GM12878 (cell line): ENCODE data around the gene ASIC4. TPM values are rescaled to one million over a fixed set of nuclear protein-coding genes. Genes with fewer than 3 reads are reported as not detected.

Source experiments
- ATAC-seq: fragments of 200-7000 bp; cut with Tn5 transposase; 3 replicates; pipeline ENCODE4 v1.9.1; 2020; ENCODE audit warnings: mild to moderate bottlenecking, moderate library complexity
- BruUV-seq: library from RNA; stranded (reverse); fragments of 400-500 nt; replicated peaks from 2 replicates; lab custom pipeline; 2021; lab: Mats Ljungman, UMichigan
- CTCF ChIA-PET: fragments of 300-600 bp; sonication (Branson Sonifier 250); formaldehyde crosslinking; extraction: SDS; loops from one replicate; lab custom pipeline; 2021; ENCODE audit warnings: inconsistent platforms; lab: Yijun Ruan, JAX
- POLR2A ChIA-PET: fragments of 350-600 bp; formaldehyde crosslinking; extraction: SDS; loops from one replicate; lab custom pipeline; 2021; ENCODE audit warnings: inconsistent platforms; lab: Charles Lee
- RAD21 ChIA-PET: fragments of 300-600 bp; sonication (Branson Sonifier 250); formaldehyde crosslinking; loops from one replicate; lab custom pipeline; 2023; ENCODE audit warnings: antibody characterized with exemption; ENCODE audit not compliant: unreplicated experiment; lab: Charles Lee
- SMC1A ChIA-PET: fragments of 300-600 bp; sonication (Branson Sonifier 250); formaldehyde crosslinking; loops from one replicate; lab custom pipeline; 2023; ENCODE audit not compliant: unreplicated experiment, uncharacterized antibody; lab: Charles Lee
- DNase-seq: peaks from one replicate; pipeline ENCODE4 v3.0.0-alpha.2; 2011; ENCODE audit warnings: low read depth, low spot score
- FAIRE-seq: peaks from 3 replicates; lab custom pipeline; 2011; peaks lifted over from hg19 to GRCh38; lab: Jason Lieb, UNC
- H2AFZ ChIP-seq: 2 replicates; pipeline ENCODE4 v1.6.0; 2011; ENCODE audit warnings: low read depth, low read length, control low read depth; ENCODE audit not compliant: control insufficient read depth
- H3K27ac ChIP-seq: 2 replicates; pipeline ENCODE4 v1.5.1; 2011; ENCODE audit warnings: control low read depth; ENCODE audit not compliant: control insufficient read depth, insufficient read depth
- H3K27me3 ChIP-seq, 2 experiments: replicated peaks in 1 of 2; 2 replicates each; pipeline versions ENCODE4 v1.6.0 to v1.6.1; 2011; ENCODE audit warnings: low read length in 1 of 2; ENCODE audit not compliant: control insufficient read depth in 2 of 2, insufficient read depth in 2 of 2
- H3K36me3 ChIP-seq, 2 experiments: 2 replicates each; pipeline ENCODE4 v1.5.1; 2011; ENCODE audit warnings: low read length in 1 of 2; ENCODE audit not compliant: control insufficient read depth in 2 of 2, insufficient read depth in 2 of 2
- H3K4me1 ChIP-seq: 2 replicates; pipeline ENCODE4 v1.6.1; 2011; ENCODE audit warnings: mild to moderate bottlenecking, low read length, moderate library complexity, mixed read lengths; ENCODE audit not compliant: control insufficient read depth, insufficient read depth
- H3K4me2 ChIP-seq: 2 replicates; pipeline ENCODE4 v1.6.0; 2011; ENCODE audit warnings: control low read depth; ENCODE audit not compliant: control insufficient read depth, insufficient read depth
- H3K4me3 ChIP-seq: fragments of 200-600 bp; sonication (generic); 2 replicates; pipeline ENCODE4 v1.5.1; 2016
- H3K79me2 ChIP-seq: 2 replicates; pipeline ENCODE4 v1.6.0; 2011; ENCODE audit warnings: low read length; ENCODE audit not compliant: control insufficient read depth, insufficient read depth
- H3K9ac ChIP-seq: 2 replicates; pipeline ENCODE4 v1.8.0; 2011; ENCODE audit warnings: low read length, control low read depth, mixed read lengths; ENCODE audit not compliant: control insufficient read depth, insufficient read depth
- H3K9me3 ChIP-seq: replicated peaks from 3 replicates; pipeline ENCODE4 v1.5.1; 2011; ENCODE audit warnings: mild to moderate bottlenecking, low read length; ENCODE audit not compliant: control insufficient read depth, insufficient read depth
- H4K20me1 ChIP-seq: 2 replicates; pipeline ENCODE4 v1.6.0; 2011; ENCODE audit not compliant: control insufficient read depth, insufficient read depth
- CREB1 ChIP-seq: IDR thresholded peaks from 2 replicates; pipeline ENCODE4 v1.6.1; 2012; ENCODE audit warnings: low read depth, mild to moderate bottlenecking, inconsistent platforms
- FOXM1 ChIP-seq: IDR thresholded peaks from 2 replicates; pipeline ENCODE4 v1.6.1; 2012; ENCODE audit warnings: low read depth, mild to moderate bottlenecking, inconsistent platforms, low read length, moderate library complexity
- HCFC1 ChIP-seq: fragments of 150-350 bp; IDR thresholded peaks from 2 replicates; pipeline ENCODE4 v1.6.1; 2014; ENCODE audit warnings: low read length
- IKZF1 ChIP-seq: fragments of 450-650 bp; conservative IDR thresholded peaks from 2 replicates; pipeline ENCODE4 v1.6.1; 2017; ENCODE audit warnings: antibody characterized with exemption, mild to moderate bottlenecking
- NBN ChIP-seq: fragments of 450-650 bp; IDR thresholded peaks from 2 replicates; pipeline ENCODE4 v1.6.1; 2016
- NFYA ChIP-seq: IDR thresholded peaks from 2 replicates; pipeline ENCODE4 v1.6.1; 2011; ENCODE audit warnings: low read depth, mild to moderate bottlenecking, low read length, improper control_type of control experiment, borderline replicate concordance
- NR2F1 ChIP-seq: fragments of 450-650 bp; conservative IDR thresholded peaks from 2 replicates; pipeline ENCODE4 v1.6.1; 2017; ENCODE audit warnings: mild to moderate bottlenecking
- RUNX3 ChIP-seq: IDR thresholded peaks from 2 replicates; pipeline ENCODE4 v1.6.1; 2012; ENCODE audit warnings: low read length, inconsistent platforms
- SIX5 ChIP-seq: IDR thresholded peaks from 2 replicates; pipeline ENCODE4 v1.6.1; 2011; ENCODE audit warnings: mild to moderate bottlenecking, low read depth, low read length, moderate library complexity; ENCODE audit not compliant: severe bottlenecking
- SREBF1 ChIP-seq: IDR thresholded peaks from 2 replicates; pipeline ENCODE4 v1.6.1; 2012; ENCODE audit warnings: mild to moderate bottlenecking, low read length
- STAT1 ChIP-seq: fragments of 450-650 bp; conservative IDR thresholded peaks from 2 replicates; pipeline ENCODE4 v1.6.1; 2014; ENCODE audit warnings: antibody characterized with exemption, mild to moderate bottlenecking
- SUPT20H ChIP-seq: IDR thresholded peaks from 2 replicates; pipeline ENCODE4 v1.6.1; 2011; ENCODE audit warnings: low read depth, mild to moderate bottlenecking, low read length, moderate library complexity, borderline replicate concordance; ENCODE audit not compliant: control insufficient read depth
- TARDBP ChIP-seq: IDR thresholded peaks from 2 replicates; pipeline ENCODE4 v1.6.1; 2016; ENCODE audit warnings: borderline replicate concordance
- TCF3 ChIP-seq: IDR thresholded peaks from 2 replicates; pipeline ENCODE4 v1.6.1; 2012; ENCODE audit warnings: low read depth, mild to moderate bottlenecking, low read length, borderline replicate concordance; ENCODE audit not compliant: insufficient read depth
- ZNF24 ChIP-seq: fragments of 450-650 bp; IDR thresholded peaks from 2 replicates; pipeline ENCODE4 v1.6.1; 2017; ENCODE audit warnings: antibody characterized with exemption, mild to moderate bottlenecking
- WGBS: methylation state at CpG from one replicate; pipeline ENCODE4 v1.1.6; 2016; ENCODE audit warnings: low lambda C conversion rate; ENCODE audit not compliant: insufficient replicate concordance, insufficient coverage; ENCODE audit errors: missing lambda C conversion rate; 5-methylcytosine and 5-hydroxymethylcytosine counted together
- in situ Hi-C: fragments of 300-500 bp; cut with MboI; formaldehyde crosslinking; loops from 9 replicates; pipeline ENCODE4 v1.14.3; 2018; ENCODE audit warnings: mixed read lengths
- intact Hi-C: fragments of 100-400 bp; cut with micrococcal nuclease; formaldehyde crosslinking; loops from one replicate; pipeline ENCODE4 v1.14.2; 2022; ENCODE audit not compliant: unreplicated experiment
- polyA plus RNA-seq, 11 experiments: library from polyadenylated mRNA; depleted of rRNA in 4 of 11; unstranded in 6 of 11; stranded (reverse) in 5 of 11; fragments of >200 nt; fragmentation: Nextera tagmentation in 4 of 11; fragmentation: Illumina TruSeq in 1 of 11; extraction: Ambion mirVana in 4 of 11; extraction: Trizol in 1 of 11; gene quantifications; 1 replicate in 1 of 11; 2 replicates in 10 of 11; pipeline versions ENCODE4 v1.2.1 to v1.2.3, GENCODE V29; 2011 to 2016; ENCODE audit warnings: inconsistent platforms in 2 of 11, missing spikeins in 2 of 11, low read depth in 1 of 11
- total RNA-seq, 4 experiments: library from RNA; depleted of rRNA in 3 of 4; stranded (reverse); fragments of >200 nt in 3 of 4; fragmentation: Illumina TruSeq in 1 of 4; extraction: Trizol in 1 of 4; gene quantifications; 2 replicates each; pipeline versions ENCODE4 v1.2.1 to v1.2.3, GENCODE V29; 2013 to 2021

The ASIC4 gene
- total and polyA plus RNA-seq, 10 of the 15 experiments (the other 5 are each of a cell fraction or from before 2014, with no cell fraction given), result 0.01 TPM; not detected in 9

DNA sequence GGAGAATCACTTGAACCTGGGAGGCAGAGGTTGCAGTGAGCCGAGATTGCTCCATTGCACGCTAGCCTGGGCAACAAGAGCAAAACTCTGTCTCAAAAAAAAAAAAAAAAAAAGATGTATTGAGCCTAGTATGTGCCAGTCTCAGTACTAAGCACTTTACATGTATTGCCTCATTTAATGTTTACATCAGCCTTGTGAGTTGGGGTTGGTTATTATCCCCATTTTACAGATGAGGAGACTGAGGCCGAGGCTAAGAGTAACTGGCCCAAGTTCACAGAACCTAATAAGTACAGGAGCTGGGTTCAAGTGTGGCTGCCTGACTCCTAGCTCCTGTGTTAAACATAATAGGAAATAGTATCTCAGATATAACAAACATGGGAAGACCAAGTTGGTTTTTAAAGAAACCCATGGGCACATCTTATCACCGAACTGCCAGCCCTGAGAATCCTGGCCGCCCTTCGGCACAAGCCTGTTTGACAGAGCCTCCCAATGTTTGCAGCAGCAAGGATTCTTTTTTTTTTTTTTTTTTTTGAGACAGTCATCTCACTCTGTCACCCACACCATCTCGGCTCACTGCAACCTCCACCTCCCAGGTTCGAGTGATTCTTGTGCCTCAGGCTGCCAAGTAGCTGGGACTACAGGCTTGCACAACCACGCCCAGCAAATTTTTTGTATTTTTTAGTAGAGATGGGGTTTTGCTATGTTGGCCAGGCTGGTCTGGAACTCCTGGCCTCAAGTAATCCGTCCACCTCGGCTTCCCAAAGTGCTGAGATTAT is 39.8 kb upstream of the ASIC4 start:
- SMC1A ChIA-PET, result no interaction called here
- Histone ChIP-seq H4K20me1 (no peaks in the 10 kb centered on the region), H3K9me3 (no peaks in the 10 kb centered on the region), H3K79me2 (no peaks in the 10 kb centered on the region), H3K27me3 (no peaks in the 10 kb centered on the region; a peak in 1 of 4 replicates), H3K27ac (no peak overlapping the region), H3K4me3 (no peak overlapping the region), H3K4me2 (no peak overlapping the region), H3K36me3 (no peaks in the 10 kb centered on the region), H2AFZ (no peak overlapping the region), H3K4me1 (no peaks in the 10 kb centered on the region), H3K9ac (no peak overlapping the region)
- FAIRE-seq (no peak), ATAC-seq (no peak), DNase-seq (no peak)
- in situ Hi-C loops, result no loop called here
- BruUV-seq, result no TSS peak
- POLR2A ChIA-PET, result interaction anchor here (0.7 kb wide), 1 partner anchor 15 kb away, joined by 3 read pairs; no protein-coding TSS in a partner anchor
- RAD21 ChIA-PET, result interaction anchor here (0.7 to 1.6 kb wide), 2 partner anchors 55 to 323 kb away, joined by 3 to 5 read pairs; no protein-coding TSS in a partner anchor
- CTCF ChIA-PET, result interaction anchor here (0.7 to 4.0 kb wide), 6 partner anchors 15 to 1469 kb away, joined by 3 to 25 read pairs (median 7); a partner anchor contains a TSS
- TF ChIP-seq TCF3, result no peak
- TF ChIP-seq SREBF1, result no peak
- no peak for TF ChIP-seq NFYA
- no peak for TF ChIP-seq RUNX3
- no peak for TF ChIP-seq SUPT20H
- no peak for TF ChIP-seq SIX5
- no peak for TF ChIP-seq HCFC1
- TF ChIP-seq ZNF24, result no peak
- no peak for TF ChIP-seq NBN
- no peak for TF ChIP-seq STAT1
- no peak for TF ChIP-seq CREB1
- no peak for TF ChIP-seq TARDBP
- no peak for TF ChIP-seq NR2F1
- TF ChIP-seq FOXM1, result no peak
- no peak for TF ChIP-seq IKZF1
- TF ChIP-seq, all 136 proteins: peak for 0
- WGBS, result 26% methylated on average over 10 of the region's 11 CpGs
- intact Hi-C loops, result loop anchor here (10.0 kb wide), 1 partner anchor 160 kb away; no protein-coding TSS in a partner anchor
